ACC112 (cell line): Measurements from ENCODE around the gene BBOX1.

Source experiments
- H2AFZ ChIP-seq: fragments of 200-600 bp; sonication (generic); one replicate; pipeline ENCODE4 v1.6.0; 2017; ENCODE audit warnings: antibody characterized with exemption, low read length; ENCODE audit not compliant: unreplicated experiment
- H3K27ac ChIP-seq: fragments of 200-600 bp; sonication (generic); 2 replicates; pipeline ENCODE4 v1.5.1; 2014; ENCODE audit warnings: low read depth, mild to moderate bottlenecking, antibody characterized with exemption, low read length, moderate library complexity
- H3K27me3 ChIP-seq: fragments of 200-600 bp; sonication (generic); 2 replicates; pipeline ENCODE4 v1.6.1; 2014; ENCODE audit warnings: mild to moderate bottlenecking, antibody characterized with exemption, low read length, moderate library complexity, mixed read lengths; ENCODE audit not compliant: insufficient read depth
- H3K36me3 ChIP-seq: fragments of 200-600 bp; sonication (generic); 2 replicates; pipeline ENCODE4 v1.6.1; 2016; ENCODE audit warnings: mild to moderate bottlenecking, antibody characterized with exemption, low read length, moderate library complexity, mixed read lengths; ENCODE audit not compliant: insufficient read depth
- H3K4me1 ChIP-seq: fragments of 200-600 bp; sonication (generic); one replicate; pipeline ENCODE4 v1.6.1; 2016; ENCODE audit warnings: low read length, mixed read lengths; ENCODE audit not compliant: insufficient read depth, unreplicated experiment, control insufficient read depth
- H3K4me3 ChIP-seq: fragments of 200-600 bp; sonication (generic); 2 replicates; pipeline ENCODE4 v1.5.1; 2014; ENCODE audit warnings: mild to moderate bottlenecking, low read depth, low read length
- H3K79me2 ChIP-seq: fragments of 200-600 bp; sonication (generic); one replicate; pipeline ENCODE4 v1.6.0; 2016; ENCODE audit warnings: low read length; ENCODE audit not compliant: control insufficient read depth, unreplicated experiment, insufficient read depth

BBOX1 gene

GRCh38 chr11:27008811-27009535 lies 31.6 kb upstream of the BBOX1 start:
- no peaks in the 10 kb centered on the region for H3K79me2 ChIP-seq
- H3K4me1 ChIP-seq, result peaks cover 9% of the 10 kb centered on the region
- H3K27me3 ChIP-seq, result no peaks in the 10 kb centered on the region
- no peak overlapping the region for H2AFZ ChIP-seq
- H3K4me3 ChIP-seq, result no peak overlapping the region
- no peaks in the 10 kb centered on the region for H3K36me3 ChIP-seq
- no peak overlapping the region for H3K27ac ChIP-seq

DNA sequence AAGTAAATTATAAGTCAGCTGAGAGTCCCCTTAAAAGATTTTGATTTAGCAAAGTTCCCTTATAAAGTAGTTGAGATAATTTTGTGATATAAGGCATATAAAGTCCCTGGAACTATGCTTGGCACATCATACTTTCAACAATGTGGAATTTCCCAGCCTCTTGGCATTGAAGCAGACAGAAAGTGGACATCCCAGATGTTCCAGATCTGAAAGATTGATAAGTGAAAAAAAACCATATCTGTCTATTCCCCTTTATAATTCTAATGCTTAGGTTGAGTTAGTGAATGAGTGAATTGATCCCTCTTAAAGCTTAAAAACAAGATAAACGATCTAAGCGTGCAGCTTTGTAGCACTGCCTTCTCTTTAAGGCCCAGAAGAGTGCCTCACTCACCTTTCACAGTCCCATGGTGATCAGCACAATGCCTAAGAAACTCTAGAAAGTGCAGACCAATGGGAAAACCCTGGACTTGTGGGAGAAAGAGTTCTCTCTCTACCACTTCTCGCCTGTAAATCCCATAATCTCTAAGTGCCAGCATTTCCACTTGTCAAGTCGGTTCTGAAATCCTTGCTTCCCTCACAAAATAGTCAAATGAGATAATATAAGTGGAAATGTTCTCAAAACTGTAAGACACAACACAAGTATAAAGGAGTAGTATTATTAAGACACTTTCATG lies 28.9 kb upstream of the BBOX1 start:
- no peaks in the 10 kb centered on the region for H3K27me3 ChIP-seq
- H3K27ac ChIP-seq, result no peak overlapping the region
- H2AFZ ChIP-seq, result peak overlapping the region; percentile 79
- H3K79me2 ChIP-seq, result no peaks in the 10 kb centered on the region
- H3K4me1 ChIP-seq, result peaks cover 9% of the 10 kb centered on the region
- no peaks in the 10 kb centered on the region for H3K36me3 ChIP-seq
- H3K4me3 ChIP-seq, result no peak overlapping the region

- no peaks in the 10 kb centered on the region for H3K79me2 ChIP-seq
- peak overlapping the region; percentile 79 for H2AFZ ChIP-seq
- H3K27me3 ChIP-seq, result no peaks in the 10 kb centered on the region
- H3K27ac ChIP-seq, result no peak overlapping the region
- H3K4me3 ChIP-seq, result no peak overlapping the region
- H3K36me3 ChIP-seq, result no peaks in the 10 kb centered on the region
- H3K4me1 ChIP-seq, result peaks cover 9% of the 10 kb centered on the region
Measured at GRCh38 chr11:27012234-27012921, 28.2 kb upstream of the BBOX1 start.

DNA sequence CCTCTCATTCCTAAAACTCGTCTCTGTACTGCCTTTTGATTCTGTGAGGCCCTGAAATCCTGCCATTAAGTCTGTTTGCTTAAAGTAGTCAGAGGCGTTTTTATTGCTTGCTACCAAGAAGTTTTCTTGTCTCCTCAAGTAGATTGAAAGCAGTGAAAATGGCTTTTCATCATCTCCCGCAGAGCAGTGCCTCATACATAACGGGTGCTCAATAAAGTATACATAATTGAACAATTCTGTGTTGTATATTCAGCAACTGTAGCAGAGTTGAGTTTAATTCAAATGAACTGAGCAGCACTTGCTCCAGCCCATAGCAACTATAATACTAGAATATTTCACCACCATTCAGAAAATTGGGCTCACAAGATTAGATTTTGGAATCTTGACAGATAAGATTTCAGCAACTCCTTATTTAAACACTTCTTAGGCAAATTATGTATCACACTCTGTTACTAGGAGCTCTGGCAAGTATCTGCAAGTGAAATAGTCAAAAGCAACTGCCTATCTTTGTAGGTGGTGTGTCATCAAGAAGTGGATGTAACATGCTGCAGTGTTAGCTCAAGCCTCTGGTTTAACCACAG lies 26.7 kb upstream of the BBOX1 start:
- Histone ChIP-seq H3K4me1 (peaks cover 9% of the 10 kb centered on the region), H3K36me3 (no peaks in the 10 kb centered on the region), H3K27ac (no peak overlapping the region), H2AFZ (no peak overlapping the region), H3K79me2 (no peaks in the 10 kb centered on the region), H3K4me3 (no peak overlapping the region), H3K27me3 (no peaks in the 10 kb centered on the region)

GRCh38 chr11:27018902-27019529 lies 21.6 kb upstream of the BBOX1 start:
- H2AFZ ChIP-seq, result no peak overlapping the region
- no peak overlapping the region for H3K4me3 ChIP-seq
- H3K79me2 ChIP-seq, result no peaks in the 10 kb centered on the region
- H3K27me3 ChIP-seq, result no peaks in the 10 kb centered on the region
- H3K36me3 ChIP-seq, result no peaks in the 10 kb centered on the region
- no peaks in the 10 kb centered on the region for H3K4me1 ChIP-seq
- H3K27ac ChIP-seq, result no peak overlapping the region

DNA sequence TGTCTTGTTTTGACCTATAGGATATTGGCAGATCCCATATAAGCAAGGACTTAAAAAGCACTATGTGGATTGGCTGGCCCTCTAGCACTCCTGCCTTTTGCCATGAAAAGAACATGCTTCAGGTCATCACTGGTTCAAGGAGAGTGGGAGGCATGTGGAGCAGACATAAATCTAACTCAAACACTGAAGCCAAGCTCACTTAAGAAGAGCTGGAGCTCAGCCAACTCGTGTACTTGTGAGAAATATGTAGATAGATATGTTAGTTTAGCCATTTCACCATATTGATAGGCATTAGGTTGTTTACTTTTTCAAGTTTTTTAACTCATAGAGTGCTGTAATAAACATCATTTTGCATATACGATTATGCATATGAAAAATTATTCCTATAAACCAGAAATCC lies 19.9 kb upstream of the BBOX1 start:
- Histone ChIP-seq H3K4me3 (no peak overlapping the region), H3K36me3 (no peaks in the 10 kb centered on the region), H3K79me2 (no peaks in the 10 kb centered on the region), H3K4me1 (no peaks in the 10 kb centered on the region), H2AFZ (no peak overlapping the region), H3K27me3 (no peaks in the 10 kb centered on the region), H3K27ac (no peak overlapping the region)

DNA sequence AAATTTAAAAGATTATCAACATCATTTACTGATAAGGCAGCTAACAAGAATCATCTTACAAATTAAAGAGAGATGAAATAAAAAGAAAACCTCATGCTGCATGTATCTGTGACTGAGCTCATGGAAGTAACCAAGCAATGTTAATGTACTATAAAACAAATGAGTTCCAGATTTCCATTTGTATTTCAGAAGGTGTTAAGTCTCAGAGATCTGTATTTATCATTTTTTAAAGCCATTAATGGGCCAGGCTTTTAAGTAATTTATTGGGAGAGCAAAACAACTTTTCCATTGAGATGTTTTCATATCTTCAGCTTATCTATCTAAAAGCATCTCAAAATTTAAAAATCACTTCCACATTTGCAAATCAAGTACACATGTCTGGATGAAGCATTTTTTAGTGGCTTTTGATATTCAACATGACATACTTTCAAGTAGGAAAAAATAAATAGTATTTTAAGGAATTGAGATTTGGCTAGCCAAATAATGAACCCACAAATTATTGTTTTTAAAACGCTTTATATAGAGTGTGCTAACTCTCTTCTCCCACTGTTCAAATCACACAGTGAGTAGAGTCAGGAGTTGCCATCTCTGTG lies 17.9 kb upstream of the BBOX1 start:
- no peak overlapping the region for H2AFZ ChIP-seq
- H3K27me3 ChIP-seq, result no peaks in the 10 kb centered on the region
- H3K79me2 ChIP-seq, result no peaks in the 10 kb centered on the region
- H3K4me1 ChIP-seq, result no peaks in the 10 kb centered on the region
- no peaks in the 10 kb centered on the region for H3K36me3 ChIP-seq
- H3K27ac ChIP-seq, result no peak overlapping the region
- no peak overlapping the region for H3K4me3 ChIP-seq

GRCh38 chr11:27024865-27025264 lies 15.8 kb upstream of the BBOX1 start:
- Histone ChIP-seq H3K4me3 (no peak overlapping the region), H2AFZ (no peak overlapping the region), H3K4me1 (no peaks in the 10 kb centered on the region), H3K27me3 (no peaks in the 10 kb centered on the region), H3K36me3 (no peaks in the 10 kb centered on the region), H3K27ac (no peak overlapping the region), H3K79me2 (no peaks in the 10 kb centered on the region)

GRCh38 chr11:27025312-27025955 lies 15.2 kb upstream of the BBOX1 start:
- H3K79me2 ChIP-seq, result no peaks in the 10 kb centered on the region

More at GRCh38 chr11:27025312-27025955, 15.2 kb upstream of the BBOX1 start:
- Histone ChIP-seq H3K27ac (no peak overlapping the region), H3K36me3 (no peaks in the 10 kb centered on the region), H2AFZ (no peak overlapping the region), H3K4me1 (no peaks in the 10 kb centered on the region), H3K27me3 (no peaks in the 10 kb centered on the region), H3K4me3 (no peak overlapping the region)
